Measurements from ENCODE around the gene SPATA3. TPM values are rescaled to one million over a fixed set of nuclear protein-coding genes. Genes with fewer than 3 reads are reported as not detected.

The SPATA3 gene
- total RNA-seq, 1 donor from 2014 or later = not detected

GRCh38 chr2:230956827-230957755 lies 38.8 kb upstream of the SPATA3 start:
- peak overlapping the region; percentile 76 for H2AFZ ChIP-seq (ENCODE audit: low read depth, low read length)
- H3K9ac ChIP-seq (ENCODE audit: low read length) = peak overlapping the region; percentile 64
- Mint-ChIP-seq H3K36me3 (ENCODE audit: low read depth, unreplicated experiment) (no peaks in the 10 kb centered on the region), H3K27ac (ENCODE audit: unreplicated experiment) (peak overlapping the region; percentile 1), H3K27me3 (ENCODE audit: low read depth, unreplicated experiment) (peaks cover 5% of the 10 kb centered on the region), H3K4me3 (ENCODE audit: unreplicated experiment) (peak overlapping the region; percentile 76), H3K9me3 (ENCODE audit: unreplicated experiment) (peaks cover 3% of the 10 kb centered on the region), H3K4me1 (ENCODE audit: low read depth, unreplicated experiment) (peaks cover 24% of the 10 kb centered on the region)
- no peaks in the 10 kb centered on the region for H4K20me1 ChIP-seq (ENCODE audit: insufficient read depth, low read length)
- H3K4me2 ChIP-seq (ENCODE audit: low read length) = peak overlapping the region; percentile 88
- FAIRE-seq (no peak), DNase-seq (ENCODE audit: low read depth) (peak; percentile 47)
- TF ChIP-seq CTCF (IDR thresholded peaks at IDR 0.05; ENCODE audit: insufficient read depth, low read depth, low read length) = no peak
- TF ChIP-seq EZH2 (IDR thresholded peaks at IDR 0.05; ENCODE audit: insufficient read depth, low read length) = no peak
- H3K36me3 ChIP-seq (ENCODE audit: insufficient read depth, low read length) = no peaks in the 10 kb centered on the region
- H3K27me3 ChIP-seq (ENCODE audit: insufficient read depth, low read length) = peaks cover 4% of the 10 kb centered on the region
- H3K4me3 ChIP-seq (ENCODE audit: insufficient read depth, low read depth, low read length) = peak overlapping the region; percentile 54
- peaks cover 3% of the 10 kb centered on the region for H3K4me1 ChIP-seq (ENCODE audit: insufficient read depth, low read length)
- no peak overlapping the region for H3K27ac ChIP-seq (ENCODE audit: low read depth, low read length)
- no peaks in the 10 kb centered on the region for H3K9me3 ChIP-seq (ENCODE audit: insufficient read depth, low read depth, low read length)
- no peaks in the 10 kb centered on the region for H3K79me2 ChIP-seq (ENCODE audit: insufficient read depth, low read length)

DNA sequence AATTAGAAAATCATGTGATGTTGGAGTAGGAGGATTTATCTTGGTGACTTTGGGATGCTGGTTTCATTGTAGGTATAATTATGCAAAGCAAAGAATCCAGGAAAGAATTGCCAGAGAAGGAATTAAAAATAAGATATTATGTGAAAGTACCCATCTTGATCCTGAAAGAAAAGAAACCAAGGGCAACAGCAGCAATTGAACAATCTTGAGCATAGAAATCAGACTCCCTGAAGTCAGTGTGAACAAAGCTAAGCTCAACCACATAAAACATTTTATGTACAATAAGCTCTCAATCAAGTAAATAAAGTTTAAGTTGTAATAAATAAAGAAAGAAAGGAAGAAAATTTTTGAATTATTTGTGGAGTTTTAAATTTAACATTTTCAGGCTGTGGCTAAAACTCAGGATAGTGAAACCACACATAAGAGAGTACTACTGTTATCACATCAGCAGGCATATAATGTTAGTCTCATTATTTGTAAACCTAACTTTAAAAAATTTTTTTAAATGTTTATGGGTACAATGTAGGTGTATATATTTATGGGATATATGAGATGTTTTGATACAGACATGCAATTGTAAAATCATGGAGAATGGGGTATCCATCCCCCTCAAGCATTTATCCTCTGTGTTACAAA lies 38.0 kb upstream of the SPATA3 start:
- Histone ChIP-seq H3K4me2 (ENCODE audit: low read length) (peak overlapping the region; percentile 88), H3K27me3 (ENCODE audit: insufficient read depth, low read length) (peaks cover 4% of the 10 kb centered on the region), H3K4me1 (ENCODE audit: insufficient read depth, low read length) (peaks cover 3% of the 10 kb centered on the region), H4K20me1 (ENCODE audit: insufficient read depth, low read length) (no peaks in the 10 kb centered on the region), H3K79me2 (ENCODE audit: insufficient read depth, low read length) (no peaks in the 10 kb centered on the region), H3K4me3 (ENCODE audit: insufficient read depth, low read depth, low read length) (peak overlapping the region; percentile 54), H3K9ac (ENCODE audit: low read length) (peak overlapping the region; percentile 64), H3K27ac (ENCODE audit: low read depth, low read length) (no peak overlapping the region), H2AFZ (ENCODE audit: low read depth, low read length) (peak overlapping the region; percentile 19), H3K9me3 (ENCODE audit: insufficient read depth, low read depth, low read length) (no peaks in the 10 kb centered on the region), H3K36me3 (ENCODE audit: insufficient read depth, low read length) (no peaks in the 10 kb centered on the region)
- Mint-ChIP-seq H3K4me3 (ENCODE audit: unreplicated experiment) (peak overlapping the region; percentile 66), H3K36me3 (ENCODE audit: low read depth, unreplicated experiment) (no peaks in the 10 kb centered on the region), H3K27me3 (ENCODE audit: low read depth, unreplicated experiment) (peaks cover 3% of the 10 kb centered on the region), H3K9me3 (ENCODE audit: unreplicated experiment) (peaks cover 3% of the 10 kb centered on the region), H3K4me1 (ENCODE audit: low read depth, unreplicated experiment) (peaks cover 24% of the 10 kb centered on the region), H3K27ac (ENCODE audit: unreplicated experiment) (no peak overlapping the region)
- FAIRE-seq (no peak), DNase-seq (ENCODE audit: low read depth) (no peak)
- TF ChIP-seq CTCF (IDR thresholded peaks at IDR 0.05; ENCODE audit: insufficient read depth, low read depth, low read length) (no peak), EZH2 (IDR thresholded peaks at IDR 0.05; ENCODE audit: insufficient read depth, low read length) (no peak)

Data from astrocyte (in vitro differentiated cells and primary cell).